SH-SY5Y (cell line): ENCODE measurements around the gene CACNB1.

Source experiments
- GATA2 ChIP-seq: IDR thresholded peaks from 2 replicates; pipeline ENCODE4 v1.6.1; 2011; ENCODE audit warnings: mild to moderate bottlenecking, low read depth, low read length
- GATA3 ChIP-seq: IDR thresholded peaks from 2 replicates; pipeline ENCODE4 v1.6.1; 2011; ENCODE audit warnings: low read depth, mild to moderate bottlenecking, low read length, moderate library complexity

GRCh38 chr17:39204245-39204644 is 6.8 kb upstream of the CACNB1 start:
- TF ChIP-seq GATA2 = no peak
- TF ChIP-seq GATA3 = no peak
